ENCODE data around the gene ST7. TPM values are rescaled to one million over a fixed set of nuclear protein-coding genes. Genes with fewer than 3 reads are reported as not detected.

The ST7 gene
- total and polyA plus RNA-seq, 2 donors (not counting 1 experiment from before 2014, with no cell fraction given) = 20.0 to 28.6 TPM

DNA sequence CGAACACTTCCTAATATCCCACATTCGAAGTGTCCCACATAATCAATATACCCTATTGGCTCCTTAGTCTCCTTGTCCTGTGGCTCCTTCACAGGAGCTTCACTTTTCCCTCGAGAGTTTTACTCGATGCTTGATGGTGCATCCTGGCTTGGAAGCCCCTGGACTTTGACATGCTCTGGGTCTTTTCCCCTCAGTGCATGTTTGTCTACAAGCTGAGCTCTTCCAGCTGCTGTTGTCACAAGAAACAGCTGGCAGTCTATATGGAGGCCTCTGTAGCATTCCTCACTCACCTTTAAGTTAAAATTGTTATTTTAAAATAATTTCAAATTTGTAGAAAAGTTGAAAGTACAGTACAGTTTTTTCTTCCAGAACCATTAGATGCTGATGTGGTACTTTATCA, 27.1 kb downstream of the ST7 start:
- H3K4me1 ChIP-seq (ENCODE audit: control insufficient read depth, extremely low read depth, insufficient read depth, low read length) = peaks cover 3% of the 10 kb centered on the region
- no peak overlapping the region for H3K4me3 ChIP-seq (replicated peaks in 1 of 4; ENCODE audit: control extremely low read depth in 1 of 4, insufficient read depth in 1 of 4, low read depth in 3 of 4, low read length in 4 of 4)

DNA sequence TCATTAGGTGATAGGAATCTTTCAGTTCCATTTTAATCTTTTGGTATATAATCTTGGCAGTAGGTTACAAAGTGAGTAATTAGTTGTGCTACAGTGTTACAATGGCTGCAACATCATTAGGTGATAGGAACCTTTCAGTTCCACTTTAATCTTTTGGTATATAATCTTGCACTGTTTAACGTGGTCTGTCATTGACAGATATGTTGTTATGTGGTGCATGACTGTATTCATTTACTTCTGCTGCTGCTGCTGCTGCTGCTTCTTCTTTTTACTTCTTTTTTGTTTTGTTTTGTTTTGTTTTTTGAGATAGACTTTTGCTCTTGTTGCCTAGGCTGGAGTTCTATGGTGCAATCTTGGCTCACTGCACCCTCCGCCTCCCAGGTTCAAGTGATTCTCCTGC, 28.6 kb downstream of the ST7 start:
- Histone ChIP-seq H3K36me3 (ENCODE audit: control insufficient read depth, insufficient read depth, low read length) (no peaks in the 10 kb centered on the region), H3K27me3 (ENCODE audit: control insufficient read depth, insufficient read depth, low read length) (no peaks in the 10 kb centered on the region), H3K4me3 (replicated peaks in 1 of 4; ENCODE audit: control extremely low read depth in 1 of 4, insufficient read depth in 1 of 4, low read depth in 3 of 4, low read length in 4 of 4) (no peak overlapping the region), H2AFZ (ENCODE audit: low read length) (no peak overlapping the region), H3K4me2 (ENCODE audit: extremely low read depth, insufficient read depth, low read length) (no peak overlapping the region), H3K4me1 (ENCODE audit: control insufficient read depth, extremely low read depth, insufficient read depth, low read length) (no peaks in the 10 kb centered on the region), H3K27ac (ENCODE audit: insufficient read depth, low read length) (no peak overlapping the region), H3K79me2 (ENCODE audit: control insufficient read depth, insufficient read depth, low read length) (no peaks in the 10 kb centered on the region), H3K9me3 (ENCODE audit: control insufficient read depth, insufficient read depth, low read depth, low read length) (no peaks in the 10 kb centered on the region), H3K9ac (ENCODE audit: insufficient read depth, low read length) (no peak overlapping the region), H4K20me1 (ENCODE audit: control insufficient read depth, extremely low read depth, insufficient read depth, low read length) (no peaks in the 10 kb centered on the region)
- TF ChIP-seq EZH2 (IDR thresholded peaks at IDR 0.05; ENCODE audit: low read length, missing control alignments) = no peak
- TF ChIP-seq, protein P1, sequence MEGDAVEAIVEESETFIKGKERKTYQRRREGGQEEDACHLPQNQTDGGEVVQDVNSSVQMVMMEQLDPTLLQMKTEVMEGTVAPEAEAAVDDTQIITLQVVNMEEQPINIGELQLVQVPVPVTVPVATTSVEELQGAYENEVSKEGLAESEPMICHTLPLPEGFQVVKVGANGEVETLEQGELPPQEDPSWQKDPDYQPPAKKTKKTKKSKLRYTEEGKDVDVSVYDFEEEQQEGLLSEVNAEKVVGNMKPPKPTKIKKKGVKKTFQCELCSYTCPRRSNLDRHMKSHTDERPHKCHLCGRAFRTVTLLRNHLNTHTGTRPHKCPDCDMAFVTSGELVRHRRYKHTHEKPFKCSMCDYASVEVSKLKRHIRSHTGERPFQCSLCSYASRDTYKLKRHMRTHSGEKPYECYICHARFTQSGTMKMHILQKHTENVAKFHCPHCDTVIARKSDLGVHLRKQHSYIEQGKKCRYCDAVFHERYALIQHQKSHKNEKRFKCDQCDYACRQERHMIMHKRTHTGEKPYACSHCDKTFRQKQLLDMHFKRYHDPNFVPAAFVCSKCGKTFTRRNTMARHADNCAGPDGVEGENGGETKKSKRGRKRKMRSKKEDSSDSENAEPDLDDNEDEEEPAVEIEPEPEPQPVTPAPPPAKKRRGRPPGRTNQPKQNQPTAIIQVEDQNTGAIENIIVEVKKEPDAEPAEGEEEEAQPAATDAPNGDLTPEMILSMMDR (conservative IDR thresholded peaks at IDR 0.05 in 1 of 2, IDR thresholded peaks at IDR 0.05 in 1 of 2; ENCODE audit: low read depth in 1 of 2, low read length in 2 of 2) = no peak
- no peak for DNase-seq (ENCODE audit: low read depth in 2 of 2)

More for the DNA sequence above, 27.1 kb downstream of the ST7 start:
- Histone ChIP-seq H3K9me3 (ENCODE audit: control insufficient read depth, insufficient read depth, low read depth, low read length) (no peaks in the 10 kb centered on the region), H3K36me3 (ENCODE audit: control insufficient read depth, insufficient read depth, low read length) (no peaks in the 10 kb centered on the region), H3K27me3 (ENCODE audit: control insufficient read depth, insufficient read depth, low read length) (no peaks in the 10 kb centered on the region), H3K79me2 (ENCODE audit: control insufficient read depth, insufficient read depth, low read length) (no peaks in the 10 kb centered on the region), H3K9ac (ENCODE audit: insufficient read depth, low read length) (no peak overlapping the region), H4K20me1 (ENCODE audit: control insufficient read depth, extremely low read depth, insufficient read depth, low read length) (no peaks in the 10 kb centered on the region), H2AFZ (ENCODE audit: low read length) (no peak overlapping the region), H3K4me2 (ENCODE audit: extremely low read depth, insufficient read depth, low read length) (no peak overlapping the region), H3K27ac (ENCODE audit: insufficient read depth, low read length) (no peak overlapping the region)
- TF ChIP-seq EZH2 (IDR thresholded peaks at IDR 0.05; ENCODE audit: low read length, missing control alignments) = no peak
- TF ChIP-seq, protein P1 (conservative IDR thresholded peaks at IDR 0.05 in 1 of 2, IDR thresholded peaks at IDR 0.05 in 1 of 2; ENCODE audit: low read depth in 1 of 2, low read length in 2 of 2) = no peak
- no peak for DNase-seq (ENCODE audit: low read depth in 2 of 2)

DNA sequence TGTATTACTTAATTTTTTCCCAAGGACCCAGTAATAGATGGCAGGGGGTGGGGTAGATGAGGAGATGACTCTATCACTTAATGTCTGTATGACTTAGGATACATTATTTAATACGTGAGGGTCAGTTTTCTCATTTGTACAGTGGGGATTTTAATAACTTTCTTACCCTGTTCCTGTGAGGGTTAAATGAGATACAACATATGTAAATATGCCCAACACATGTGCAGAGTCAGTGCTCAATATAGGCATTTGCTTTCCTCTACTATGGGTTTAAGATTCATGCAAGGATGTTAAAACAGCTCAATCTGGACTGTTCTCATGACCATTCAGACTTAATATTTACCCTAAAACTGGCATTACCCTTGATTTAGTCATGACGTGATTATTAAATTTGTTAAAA, 31.2 kb downstream of the ST7 start:
- no peaks in the 10 kb centered on the region for H3K79me2 ChIP-seq (ENCODE audit: control insufficient read depth, insufficient read depth, low read length)

More for the DNA sequence above, 31.2 kb downstream of the ST7 start:
- no peaks in the 10 kb centered on the region for H3K27me3 ChIP-seq (ENCODE audit: control insufficient read depth, insufficient read depth, low read length)
- no peak overlapping the region for H3K4me2 ChIP-seq (ENCODE audit: extremely low read depth, insufficient read depth, low read length)
- DNase-seq (ENCODE audit: low read depth in 2 of 2) = no peak
- H3K9ac ChIP-seq (ENCODE audit: insufficient read depth, low read length) = no peak overlapping the region
- no peaks in the 10 kb centered on the region for H3K9me3 ChIP-seq (ENCODE audit: control insufficient read depth, insufficient read depth, low read depth, low read length)
- H3K36me3 ChIP-seq (ENCODE audit: control insufficient read depth, insufficient read depth, low read length) = no peaks in the 10 kb centered on the region
- H4K20me1 ChIP-seq (ENCODE audit: control insufficient read depth, extremely low read depth, insufficient read depth, low read length) = no peaks in the 10 kb centered on the region
- no peak overlapping the region for H3K4me3 ChIP-seq (replicated peaks in 1 of 4; ENCODE audit: control extremely low read depth in 1 of 4, insufficient read depth in 1 of 4, low read depth in 3 of 4, low read length in 4 of 4)
- H3K4me1 ChIP-seq (ENCODE audit: control insufficient read depth, extremely low read depth, insufficient read depth, low read length) = no peaks in the 10 kb centered on the region
- no peak overlapping the region for H3K27ac ChIP-seq (ENCODE audit: insufficient read depth, low read length)
- TF ChIP-seq EZH2 (IDR thresholded peaks at IDR 0.05; ENCODE audit: low read length, missing control alignments) = no peak
- TF ChIP-seq, protein P1 (conservative IDR thresholded peaks at IDR 0.05 in 1 of 2, IDR thresholded peaks at IDR 0.05 in 1 of 2; ENCODE audit: low read depth in 1 of 2, low read length in 2 of 2) = no peak
- H2AFZ ChIP-seq (ENCODE audit: low read length) = no peak overlapping the region

All from fibroblast of lung (primary cell).